Activated CD8-positive, alpha-beta T cell treated with anti-CD3 and anti-CD28 coated beads for 36 hours (primary cell): Measurements from ENCODE around the gene AQP6. TPM values are rescaled to one million over a fixed set of nuclear protein-coding genes. Genes with fewer than 3 reads are reported as not detected.

Source experiments
- ATAC-seq: fragments of 200-7000 bp; cut with Tn5 transposase; one replicate; pipeline ENCODE4 v1.10.0; 2021; ENCODE audit warnings: mild to moderate bottlenecking, moderate library complexity
- CTCF ChIA-PET: fragments of 350-600 bp; sonication (Branson Sonifier 250); formaldehyde crosslinking; loops from one replicate; lab custom pipeline; 2021; ENCODE audit warnings: antibody characterized with exemption; lab: Charles Lee
- POLR2A ChIA-PET: fragments of 350-600 bp; sonication (Branson Sonifier 250); formaldehyde crosslinking; loops from one replicate; lab custom pipeline; 2021; ENCODE audit warnings: antibody characterized with exemption; lab: Charles Lee
- DNase-seq: peaks from one replicate; pipeline ENCODE4 v3.0.0-alpha.2; 2020
- H3K27ac Mint-ChIP-seq: one replicate; pipeline ENCODE4 v1.8.0; 2021; ENCODE audit warnings: mild to moderate bottlenecking, mixed read lengths
- H3K27me3 Mint-ChIP-seq: one replicate; pipeline ENCODE4 v1.8.0; 2021; ENCODE audit warnings: mixed read lengths
- H3K36me3 Mint-ChIP-seq: one replicate; pipeline ENCODE4 v1.8.0; 2021; ENCODE audit warnings: low read depth, mixed read lengths
- H3K4me1 Mint-ChIP-seq: one replicate; pipeline ENCODE4 v1.8.0; 2021; ENCODE audit warnings: low read depth, mixed read lengths
- H3K4me3 Mint-ChIP-seq: one replicate; pipeline ENCODE4 v1.8.0; 2021; ENCODE audit warnings: mild to moderate bottlenecking, moderate library complexity, mixed read lengths
- H3K9me3 Mint-ChIP-seq: one replicate; pipeline ENCODE4 v1.8.0; 2021; ENCODE audit warnings: mixed read lengths
- CTCF ChIP-seq: fragments of 200-600 bp; IDR thresholded peaks from one replicate; pipeline ENCODE4 v1.8.0; 2022; ENCODE audit warnings: antibody characterized with exemption, mild to moderate bottlenecking
- intact Hi-C: fragments of 100-400 bp; cut with micrococcal nuclease; formaldehyde crosslinking; loops from one replicate; pipeline ENCODE4 v1.10.0; 2022
- total RNA-seq, 2 experiments: library from RNA; stranded (reverse); gene quantifications; one replicate each; pipeline ENCODE4 v1.2.3, GENCODE V29; 2021

The AQP6 gene
- total RNA-seq, 2 experiments from 2014 or later: not detected

GRCh38 chr12:49966511-49967041 lies 6.2 kb upstream of the AQP6 start:
- peaks cover 27% of the 10 kb centered on the region for H3K27me3 Mint-ChIP-seq
- ChIA-PET POLR2A (interaction anchor here (0.5 to 1.5 kb wide), 5 partner anchors 7 to 346 kb away, joined by 3 to 5 read pairs (median 3); partner anchors contain the start of gene NCKAP5L), CTCF (interaction anchor here (0.6 to 9.6 kb wide), 73 partner anchors 8 to 483 kb away, joined by 3 to 128 read pairs (median 6); partner anchors contain the start of genes AQP2, BCDIN3D, CERS5 and COX14)
- ATAC-seq: no peak
- no peaks in the 10 kb centered on the region for H3K9me3 Mint-ChIP-seq
- H3K27ac Mint-ChIP-seq: no peak overlapping the region
- H3K4me3 Mint-ChIP-seq: no peak overlapping the region
- intact Hi-C loops: loop anchor here (5.0 kb wide), 2 partner anchors 91 to 106 kb away; partner anchors contain the start of gene ASIC1
- TF ChIP-seq CTCF: no peak
- H3K36me3 Mint-ChIP-seq: no peaks in the 10 kb centered on the region
- no peaks in the 10 kb centered on the region for H3K4me1 Mint-ChIP-seq
- no peak for DNase-seq

DNA sequence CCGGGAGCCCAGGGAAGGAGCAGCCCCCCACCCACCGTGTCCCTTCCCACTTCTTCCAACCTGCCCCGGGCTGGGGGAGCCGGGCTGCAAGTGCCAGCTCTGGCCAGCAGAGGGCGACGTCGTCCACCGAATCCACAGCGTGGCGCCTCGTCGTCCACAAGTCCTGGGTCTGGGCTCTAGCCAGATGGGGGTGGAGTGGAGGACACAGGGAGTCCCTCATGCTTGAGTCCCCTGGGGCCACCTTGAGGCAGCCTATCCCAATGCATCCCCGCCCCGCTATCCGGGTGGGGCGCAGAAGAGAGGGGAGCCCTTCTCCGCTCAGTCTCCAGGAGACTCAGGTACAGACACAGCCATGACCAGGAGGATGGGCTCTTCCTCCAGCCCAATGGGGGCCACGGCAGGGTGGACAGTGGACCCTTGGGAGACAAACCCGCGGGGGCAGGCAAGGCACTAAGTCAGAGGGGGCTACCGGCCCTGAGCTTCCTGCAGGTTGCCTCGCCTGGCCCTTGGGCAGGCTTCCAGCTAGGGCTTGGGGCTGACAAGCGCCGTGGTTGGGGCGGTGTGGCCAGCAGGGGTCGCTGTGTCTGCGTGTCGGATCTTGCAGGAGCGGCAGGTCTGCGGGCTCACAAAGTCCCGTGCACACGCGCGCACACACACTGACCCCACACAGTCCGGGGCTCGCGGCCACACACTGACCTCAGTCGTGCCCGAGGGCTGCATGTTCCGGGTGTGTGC lies 5.5 kb upstream of the AQP6 start:
- no peaks in the 10 kb centered on the region for H3K9me3 Mint-ChIP-seq
- no peak overlapping the region for H3K27ac Mint-ChIP-seq
- TF ChIP-seq CTCF: peak; percentile 92
- peaks cover 24% of the 10 kb centered on the region for H3K27me3 Mint-ChIP-seq
- H3K4me1 Mint-ChIP-seq: no peaks in the 10 kb centered on the region
- ChIA-PET POLR2A (interaction anchor here (0.5 to 1.5 kb wide), 6 partner anchors 8 to 345 kb away, joined by 3 to 5 read pairs (median 4); partner anchors contain the start of gene NCKAP5L), CTCF (interaction anchor here (0.6 to 9.6 kb wide), 83 partner anchors 9 to 732 kb away, joined by 3 to 128 read pairs (median 5); partner anchors contain the start of genes AQP2, BCDIN3D, CERS5 and COX14)
- DNase-seq (peak; percentile 96), ATAC-seq (peak; percentile 89)
- H3K4me3 Mint-ChIP-seq: peak overlapping the region; percentile 61
- intact Hi-C loops: loop anchor here (5.0 kb wide), 2 partner anchors 90 to 105 kb away; partner anchors contain the start of gene ASIC1
- H3K36me3 Mint-ChIP-seq: no peaks in the 10 kb centered on the region

- CTCF ChIA-PET: interaction anchor here (0.7 to 9.6 kb wide), 70 partner anchors 8 to 730 kb away, joined by 3 to 128 read pairs (median 6); partner anchors contain the start of genes AQP2, BCDIN3D, CERS5 and COX14
- Mint-ChIP-seq H3K4me3 (peak overlapping the region; percentile 61), H3K27ac (no peak overlapping the region), H3K36me3 (no peaks in the 10 kb centered on the region), H3K27me3 (peaks cover 18% of the 10 kb centered on the region), H3K4me1 (no peaks in the 10 kb centered on the region), H3K9me3 (no peaks in the 10 kb centered on the region)
- intact Hi-C loops: loop anchor here (5.0 kb wide), 2 partner anchors 89 to 104 kb away; partner anchors contain the start of gene ASIC1
- POLR2A ChIA-PET: interaction anchor here (0.6 to 1.5 kb wide), 3 partner anchors 9 to 86 kb away, joined by 3 to 4 read pairs (median 4); no protein-coding TSS in a partner anchor
- DNase-seq (no peak), ATAC-seq (peak; percentile 12)
- TF ChIP-seq CTCF: no peak
Measured at GRCh38 chr12:49967777-49968250, 4.9 kb upstream of the AQP6 start.

GRCh38 chr12:49968471-49968870 lies 4.3 kb upstream of the AQP6 start:
- Mint-ChIP-seq H3K4me1 (no peaks in the 10 kb centered on the region), H3K9me3 (no peaks in the 10 kb centered on the region), H3K27me3 (peaks cover 16% of the 10 kb centered on the region), H3K27ac (no peak overlapping the region), H3K4me3 (no peak overlapping the region), H3K36me3 (no peaks in the 10 kb centered on the region)
- no peak for TF ChIP-seq CTCF
- ATAC-seq: no peak
- ChIA-PET POLR2A (no interaction called here), CTCF (interaction anchor here (0.6 to 9.6 kb wide), 22 partner anchors 10 to 321 kb away, joined by 3 to 128 read pairs (median 7); partner anchors contain the start of gene AQP2)
- no peak for DNase-seq
- intact Hi-C loops: loop anchor here (5.0 kb wide), 2 partner anchors 89 to 104 kb away; partner anchors contain the start of gene ASIC1
